AG09309 (cell line): Measurements from ENCODE around the gene SPPL2A.
"Not testable (repeated sequence)": the region's sequence is repeated elsewhere in the genome, so short reads cannot be mapped to it uniquely, and the experiment has no call there.

ENCODE experiments used
- DNase-seq: peaks from one replicate; pipeline ENCODE4 v3.0.0-alpha.2; 2010; ENCODE audit warnings: low read depth
- H3K4me3 ChIP-seq: 2 replicates; pipeline ENCODE4 v1.5.1; 2011; ENCODE audit warnings: mild to moderate bottlenecking, low read depth, low read length, moderate library complexity; ENCODE audit not compliant: control insufficient read depth
- TF ChIP-seq, protein P1 (sequence below): IDR thresholded peaks from 2 replicates; pipeline ENCODE4 v1.5.1; 2011; ENCODE audit warnings: mild to moderate bottlenecking, low read depth, low read length, inconsistent platforms; ENCODE audit not compliant: insufficient read depth, control insufficient read depth; ENCODE audit errors: missing control alignments

The SPPL2A gene

GRCh38 chr15:50765195-50765967, at the start of gene SPPL2A:
SPPL2A (minus strand) TSS chr15:50765706; CDS start chr15:50765533, 173 bp downstream.
- TF ChIP-seq, protein P1, sequence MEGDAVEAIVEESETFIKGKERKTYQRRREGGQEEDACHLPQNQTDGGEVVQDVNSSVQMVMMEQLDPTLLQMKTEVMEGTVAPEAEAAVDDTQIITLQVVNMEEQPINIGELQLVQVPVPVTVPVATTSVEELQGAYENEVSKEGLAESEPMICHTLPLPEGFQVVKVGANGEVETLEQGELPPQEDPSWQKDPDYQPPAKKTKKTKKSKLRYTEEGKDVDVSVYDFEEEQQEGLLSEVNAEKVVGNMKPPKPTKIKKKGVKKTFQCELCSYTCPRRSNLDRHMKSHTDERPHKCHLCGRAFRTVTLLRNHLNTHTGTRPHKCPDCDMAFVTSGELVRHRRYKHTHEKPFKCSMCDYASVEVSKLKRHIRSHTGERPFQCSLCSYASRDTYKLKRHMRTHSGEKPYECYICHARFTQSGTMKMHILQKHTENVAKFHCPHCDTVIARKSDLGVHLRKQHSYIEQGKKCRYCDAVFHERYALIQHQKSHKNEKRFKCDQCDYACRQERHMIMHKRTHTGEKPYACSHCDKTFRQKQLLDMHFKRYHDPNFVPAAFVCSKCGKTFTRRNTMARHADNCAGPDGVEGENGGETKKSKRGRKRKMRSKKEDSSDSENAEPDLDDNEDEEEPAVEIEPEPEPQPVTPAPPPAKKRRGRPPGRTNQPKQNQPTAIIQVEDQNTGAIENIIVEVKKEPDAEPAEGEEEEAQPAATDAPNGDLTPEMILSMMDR = no peak
- DNase-seq = peak; percentile 34
- peak within 1 kb of the TSS; percentile 64 for H3K4me3 ChIP-seq

- TF ChIP-seq, protein P1 = no peak
- DNase-seq = no peak
- no peak overlapping the region for H3K4me3 ChIP-seq
These were observed 49.1 kb upstream of the SPPL2A start for GRCh38 chr15:50814634-50815033.

DNA sequence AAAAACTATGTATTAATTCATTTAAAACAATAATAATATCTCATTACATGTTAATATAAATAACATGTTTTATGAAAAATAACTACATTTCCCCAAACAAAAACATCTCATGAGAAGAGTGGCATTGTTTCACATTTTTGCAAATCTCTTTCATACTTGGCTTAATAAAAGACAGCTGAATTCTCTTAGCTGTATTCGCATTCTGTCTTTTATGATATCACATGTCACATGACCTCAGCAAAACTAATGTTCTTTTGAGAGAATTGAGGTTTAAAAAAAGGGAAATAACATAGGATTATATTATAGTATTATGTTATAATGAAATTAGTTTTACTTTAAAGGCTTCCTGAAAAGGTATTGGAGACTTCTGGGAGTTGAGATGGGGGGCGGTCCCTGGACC, 48.4 kb upstream of the SPPL2A start:
- DNase-seq = no peak

DNA sequence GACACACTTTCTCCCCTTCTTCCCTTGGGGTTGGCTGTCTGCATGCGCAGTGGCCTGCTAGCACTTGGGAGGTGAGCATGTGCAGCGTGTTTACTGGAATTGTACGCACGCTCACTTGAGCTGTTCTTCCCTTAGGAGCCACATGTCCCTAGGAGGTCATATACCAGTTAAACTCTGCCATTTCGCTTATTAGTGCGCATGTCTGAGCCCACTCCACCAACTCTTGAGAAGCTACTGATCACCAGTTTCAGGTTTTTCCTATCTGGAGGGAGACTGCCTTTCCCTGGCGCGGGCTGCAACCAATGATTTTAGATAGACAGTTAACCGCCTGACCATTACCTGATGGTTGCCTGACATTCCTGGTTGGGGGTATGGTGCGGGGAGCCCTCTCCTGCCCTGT, 47.6 kb upstream of the SPPL2A start:
- H3K4me3 ChIP-seq = no peak overlapping the region
- TF ChIP-seq, protein P1 = no peak
- no peak for DNase-seq

More for the DNA sequence above, 48.4 kb upstream of the SPPL2A start:
- H3K4me3 ChIP-seq = no peak overlapping the region
- TF ChIP-seq, protein P1 = no peak

GRCh38 chr15:50812181-50812506, 46.6 kb upstream of the SPPL2A start:
- DNase-seq, H3K4me3 ChIP-seq: not testable (repeated sequence)

GRCh38 chr15:50811461-50812180, 46.1 kb upstream of the SPPL2A start:
- DNase-seq, H3K4me3 ChIP-seq: not testable (repeated sequence)

DNA sequence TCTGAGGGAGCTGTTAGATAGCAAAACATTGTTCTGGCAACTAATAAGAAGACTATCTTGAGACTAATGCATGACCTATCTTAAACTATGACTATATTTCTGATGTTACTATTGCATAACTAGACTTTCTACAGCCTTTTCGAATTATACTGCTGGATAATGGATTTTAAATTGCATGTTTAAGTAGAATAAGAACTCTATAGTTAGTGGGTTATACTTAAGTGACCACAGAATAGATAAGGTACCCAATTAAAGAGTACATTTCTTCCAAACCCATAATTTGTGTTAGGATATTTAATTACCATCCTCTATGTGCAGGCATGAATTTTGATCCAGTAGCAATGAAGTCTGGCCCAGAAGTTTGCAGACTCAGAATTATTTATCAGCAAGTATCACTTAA, 44.6 kb upstream of the SPPL2A start:
- no peak for DNase-seq
- TF ChIP-seq, protein P1 = no peak
- no peak overlapping the region for H3K4me3 ChIP-seq
